HuH-7 (cell line): Measurements from ENCODE around the gene ITPKC.

Experiments
- DNase-seq: peaks from one replicate; pipeline ENCODE4 v3.0.0; 2011; ENCODE audit warnings: low spot score

Gene ITPKC

GRCh38 chr19:40716482-40717324 is at the start of gene ITPKC, which contains the start of gene COQ8B:
TSS of gene ITPKC (plus strand) at chr19:40717112. CDS start at chr19:40717136, 24 bp downstream.
TSS of gene COQ8B (minus strand) at chr19:40716886. CDS start at chr19:40714632, 2,254 bp downstream.
- DNase-seq: peak; percentile 94

GRCh38 chr19:40667602-40668001 is 49.3 kb upstream of the ITPKC start:
- DNase-seq: no peak

GRCh38 chr19:40668991-40669614 is 47.8 kb upstream of the ITPKC start:
- no peak for DNase-seq

- no peak for DNase-seq
Observed at GRCh38 chr19:40671404-40671803, 45.5 kb upstream of the ITPKC start.

GRCh38 chr19:40672038-40672437 is 44.9 kb upstream of the ITPKC start:
- DNase-seq: no peak

- DNase-seq: no peak
Observed at GRCh38 chr19:40672573-40673299, 44.2 kb upstream of the ITPKC start.

- no peak for DNase-seq
Observed at GRCh38 chr19:40673397-40673796, 43.5 kb upstream of the ITPKC start.

- DNase-seq: no peak
Observed at GRCh38 chr19:40674291-40674690, 42.6 kb upstream of the ITPKC start.

- DNase-seq: no peak
Observed at GRCh38 chr19:40677156-40677555, 39.8 kb upstream of the ITPKC start.

GRCh38 chr19:40681039-40681438 is 35.9 kb upstream of the ITPKC start:
- no peak for DNase-seq

GRCh38 chr19:40682431-40682964 is 34.4 kb upstream of the ITPKC start:
- DNase-seq: no peak

- DNase-seq: no peak
Observed at GRCh38 chr19:40683437-40683836, 33.5 kb upstream of the ITPKC start.

GRCh38 chr19:40684280-40684679 is 32.6 kb upstream of the ITPKC start:
- DNase-seq: no peak

- no peak for DNase-seq
Observed at GRCh38 chr19:40685016-40685526, 31.8 kb upstream of the ITPKC start.

GRCh38 chr19:40685563-40685962 is 31.3 kb upstream of the ITPKC start:
- no peak for DNase-seq

GRCh38 chr19:40686882-40687524 is 29.9 kb upstream of the ITPKC start:
- no peak for DNase-seq

GRCh38 chr19:40687525-40688016 is 29.3 kb upstream of the ITPKC start:
- DNase-seq: no peak

GRCh38 chr19:40688309-40688708 is 28.6 kb upstream of the ITPKC start:
- no peak for DNase-seq

GRCh38 chr19:40688987-40689338 is 27.9 kb upstream of the ITPKC start:
- DNase-seq: no peak

GRCh38 chr19:40689339-40690049 is 27.4 kb upstream of the ITPKC start:
- DNase-seq: no peak
